ENCODE data around the gene CSRP2.

The CSRP2 gene

GRCh38 chr12:76908303-76909017, 29.6 kb upstream of the CSRP2 start:
- no peak for TF ChIP-seq CTCF (IDR thresholded peaks at IDR 0.05; ENCODE audit: low read depth, low read length)
- H3K4me3 ChIP-seq (ENCODE audit: low read depth, low read length), result no peak overlapping the region

- TF ChIP-seq CTCF (IDR thresholded peaks at IDR 0.05; ENCODE audit: low read depth, low read length), result no peak
- H3K4me3 ChIP-seq (ENCODE audit: low read depth, low read length), result no peak overlapping the region
These were observed 23.0 kb upstream of the CSRP2 start for GRCh38 chr12:76901628-76902380.

GRCh38 chr12:76899522-76899921, 20.7 kb upstream of the CSRP2 start:
- no peak for TF ChIP-seq CTCF (IDR thresholded peaks at IDR 0.05; ENCODE audit: low read depth, low read length)
- no peak overlapping the region for H3K4me3 ChIP-seq (ENCODE audit: low read depth, low read length)

- H3K4me3 ChIP-seq (ENCODE audit: low read depth, low read length), result no peak overlapping the region
- no peak for TF ChIP-seq CTCF (IDR thresholded peaks at IDR 0.05; ENCODE audit: low read depth, low read length)
These were observed 19.6 kb upstream of the CSRP2 start for GRCh38 chr12:76898442-76898841.

- TF ChIP-seq CTCF (IDR thresholded peaks at IDR 0.05; ENCODE audit: low read depth, low read length), result no peak
- H3K4me3 ChIP-seq (ENCODE audit: low read depth, low read length), result no peak overlapping the region
These were observed 17.5 kb upstream of the CSRP2 start for GRCh38 chr12:76896274-76896673.

- no peak overlapping the region for H3K4me3 ChIP-seq (ENCODE audit: low read depth, low read length)
- no peak for TF ChIP-seq CTCF (IDR thresholded peaks at IDR 0.05; ENCODE audit: low read depth, low read length)
These were observed 17.0 kb upstream of the CSRP2 start for GRCh38 chr12:76895796-76896195.

GRCh38 chr12:76891609-76892008, 12.8 kb upstream of the CSRP2 start:
- TF ChIP-seq CTCF (IDR thresholded peaks at IDR 0.05; ENCODE audit: low read depth, low read length), result no peak
- H3K4me3 ChIP-seq (ENCODE audit: low read depth, low read length), result no peak overlapping the region

Measured in WI38 (cell line).